GM12875 (cell line): ENCODE data around the gene SCAF1.

ENCODE experiments used
- H3K4me3 ChIP-seq: one replicate; pipeline ENCODE4 v1.5.1; 2011; ENCODE audit warnings: low read depth, low read length, control low read depth
- CTCF ChIP-seq: IDR thresholded peaks from 2 replicates; pipeline ENCODE4 v1.5.1; 2011; ENCODE audit warnings: low read depth, mild to moderate bottlenecking, control low read depth, inconsistent platforms, low read length, moderate library complexity, borderline replicate concordance; ENCODE audit not compliant: insufficient read depth

SCAF1 gene

GRCh38 chr19:49646586-49646985 lies 4.6 kb downstream of the SCAF1 start:
- TF ChIP-seq CTCF = no peak

GRCh38 chr19:49651029-49651819 lies 9.2 kb downstream of the SCAF1 start:
- H3K4me3 ChIP-seq = no peak overlapping the region
- no peak for TF ChIP-seq CTCF

More at GRCh38 chr19:49646586-49646985, 4.6 kb downstream of the SCAF1 start:
- no peak overlapping the region for H3K4me3 ChIP-seq

- no peak for TF ChIP-seq CTCF
- H3K4me3 ChIP-seq = no peak overlapping the region
Observed at GRCh38 chr19:49651820-49652550, 10.0 kb downstream of the SCAF1 start.

GRCh38 chr19:49652551-49653465 lies 10.8 kb downstream of the SCAF1 start:
- no peak overlapping the region for H3K4me3 ChIP-seq
- no peak for TF ChIP-seq CTCF

- no peak for TF ChIP-seq CTCF
- no peak overlapping the region for H3K4me3 ChIP-seq
Observed at GRCh38 chr19:49653466-49653806, 11.4 kb downstream of the SCAF1 start.

- TF ChIP-seq CTCF = no peak
- no peak overlapping the region for H3K4me3 ChIP-seq
Observed at GRCh38 chr19:49654581-49654980, 12.6 kb downstream of the SCAF1 start.
